Transverse colon (tissue), 4 donors: Measurements from ENCODE around the gene ZNF778.
"Not testable (repeated sequence)": the region's sequence is repeated elsewhere in the genome, so short reads cannot be mapped to it uniquely, and the experiment has no call there.

Experiments used
- EP300 ChIP-seq: sonication (generic); formaldehyde crosslinking; IDR thresholded peaks from one replicate; pipeline ENCODE4 v1.6.1; 2017; ENCODE audit warnings: antibody characterized with exemption, low read depth
- POLR2A ChIP-seq: fragments of 450-650 bp; IDR thresholded peaks from one replicate; pipeline ENCODE4 v1.6.1; 2016; ENCODE audit warnings: antibody characterized with exemption, mild to moderate bottlenecking, moderate library complexity
- POLR2AphosphoS5 ChIP-seq, 3 donors: sonication (generic); formaldehyde crosslinking; IDR thresholded peaks; one replicate each; pipeline ENCODE4 v1.6.1; 2016; ENCODE audit warnings: antibody characterized with exemption in 3 of 3
- TF ChIP-seq, protein P1 (sequence below), 5 experiments: fragments of 200-600 bp in 3 of 5; fragments of 450-650 bp in 2 of 5; sonication (generic) in 3 of 5; IDR thresholded peaks; 1 replicate in 2 of 5; 2 replicates in 3 of 5; pipeline ENCODE4 v1.5.1; 2016 to 2017; ENCODE audit warnings: antibody characterized with exemption in 5 of 5, inconsistent platforms in 3 of 5, mild to moderate bottlenecking in 2 of 5, moderate library complexity in 1 of 5

GRCh38 chr16:89259901-89260300 is 42.4 kb downstream of the ZNF778 start:
- TF ChIP-seq, protein P1, sequence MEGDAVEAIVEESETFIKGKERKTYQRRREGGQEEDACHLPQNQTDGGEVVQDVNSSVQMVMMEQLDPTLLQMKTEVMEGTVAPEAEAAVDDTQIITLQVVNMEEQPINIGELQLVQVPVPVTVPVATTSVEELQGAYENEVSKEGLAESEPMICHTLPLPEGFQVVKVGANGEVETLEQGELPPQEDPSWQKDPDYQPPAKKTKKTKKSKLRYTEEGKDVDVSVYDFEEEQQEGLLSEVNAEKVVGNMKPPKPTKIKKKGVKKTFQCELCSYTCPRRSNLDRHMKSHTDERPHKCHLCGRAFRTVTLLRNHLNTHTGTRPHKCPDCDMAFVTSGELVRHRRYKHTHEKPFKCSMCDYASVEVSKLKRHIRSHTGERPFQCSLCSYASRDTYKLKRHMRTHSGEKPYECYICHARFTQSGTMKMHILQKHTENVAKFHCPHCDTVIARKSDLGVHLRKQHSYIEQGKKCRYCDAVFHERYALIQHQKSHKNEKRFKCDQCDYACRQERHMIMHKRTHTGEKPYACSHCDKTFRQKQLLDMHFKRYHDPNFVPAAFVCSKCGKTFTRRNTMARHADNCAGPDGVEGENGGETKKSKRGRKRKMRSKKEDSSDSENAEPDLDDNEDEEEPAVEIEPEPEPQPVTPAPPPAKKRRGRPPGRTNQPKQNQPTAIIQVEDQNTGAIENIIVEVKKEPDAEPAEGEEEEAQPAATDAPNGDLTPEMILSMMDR (IDR thresholded peaks at IDR 0.05), result not testable (repeated sequence)
- TF ChIP-seq EP300; POLR2AphosphoS5 (IDR thresholded peaks at IDR 0.05); POLR2A: not testable (repeated sequence)
